Activated T-cell treated with anti-CD3 and anti-CD28 coated beads, Interleukin-2, amount 50 U/mL, for 72 hours (primary cell): ENCODE data around the gene COPE. TPM values are rescaled to one million over a fixed set of nuclear protein-coding genes. Genes with fewer than 3 reads are reported as not detected.

Experiments
- ATAC-seq, 2 donors: fragments of 150-1000 bp; cut with Tn5 transposase; replicated peaks in 1 of 2; 2 replicates each; pipeline ENCODE4 v1.10.0; 2021; ENCODE audit warnings: moderate library complexity in 2 of 2, mild to moderate bottlenecking in 1 of 2
- DNase-seq, 2 donors: peaks; one replicate each; pipeline ENCODE4 v3.0.0; 2021 to 2022; ENCODE audit warnings: mixed read lengths in 1 of 2
- H3K27ac Mint-ChIP-seq: one replicate; pipeline ENCODE4 v1.8.0; 2022; ENCODE audit warnings: mild to moderate bottlenecking, moderate library complexity, mixed read lengths
- H3K27me3 Mint-ChIP-seq: one replicate; pipeline ENCODE4 v1.8.0; 2022; ENCODE audit warnings: low read depth, mixed read lengths
- H3K36me3 Mint-ChIP-seq, 2 donors: one replicate each; pipeline ENCODE4 v1.8.0; 2022; ENCODE audit warnings: mixed read lengths in 2 of 2, mild to moderate bottlenecking in 1 of 2; ENCODE audit not compliant: insufficient read depth in 2 of 2
- H3K4me1 Mint-ChIP-seq: one replicate; pipeline ENCODE4 v1.8.0; 2022; ENCODE audit warnings: low read depth, mixed read lengths
- H3K4me3 Mint-ChIP-seq, 2 donors: one replicate each; pipeline ENCODE4 v1.8.0; 2022; ENCODE audit warnings: mild to moderate bottlenecking in 2 of 2, mixed read lengths in 2 of 2, moderate library complexity in 2 of 2
- H3K9me3 Mint-ChIP-seq, 2 donors: one replicate each; pipeline ENCODE4 v1.8.0; 2022; ENCODE audit warnings: mixed read lengths in 2 of 2
- total RNA-seq, 2 donors: library from RNA; stranded (reverse); gene quantifications; one replicate each; pipeline ENCODE4 v1.2.3, GENCODE V29; 2022

Gene COPE
- total RNA-seq, 2 donors from 2014 or later: 191 to 222 TPM

DNA sequence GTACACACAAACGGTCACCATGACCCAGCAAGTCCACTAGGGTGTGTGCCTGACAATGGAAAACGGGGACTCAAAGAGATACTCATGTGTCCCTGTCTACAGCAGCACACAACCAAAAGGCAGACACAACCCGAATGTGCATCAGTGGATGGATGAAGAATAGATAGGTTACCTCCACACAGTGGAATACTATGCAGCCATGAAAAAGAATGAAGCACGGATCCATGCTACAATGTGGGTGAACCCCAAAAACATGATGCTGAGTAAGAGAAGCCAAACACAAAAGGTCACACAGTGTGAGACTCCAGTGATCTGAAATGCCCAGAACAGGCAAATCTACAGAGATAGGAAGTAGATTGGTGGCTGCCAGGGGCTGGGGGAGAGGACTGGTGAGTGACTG lies 32.2 kb downstream of the COPE start:
- Mint-ChIP-seq H3K9me3 (no peaks in the 10 kb centered on the region), H3K4me1 (no peaks in the 10 kb centered on the region), H3K4me3 (no peak overlapping the region), H3K27me3 (peaks cover 6% of the 10 kb centered on the region), H3K36me3 (no peaks in the 10 kb centered on the region), H3K27ac (no peak overlapping the region)
- ATAC-seq (no peak), DNase-seq (no peak)

DNA sequence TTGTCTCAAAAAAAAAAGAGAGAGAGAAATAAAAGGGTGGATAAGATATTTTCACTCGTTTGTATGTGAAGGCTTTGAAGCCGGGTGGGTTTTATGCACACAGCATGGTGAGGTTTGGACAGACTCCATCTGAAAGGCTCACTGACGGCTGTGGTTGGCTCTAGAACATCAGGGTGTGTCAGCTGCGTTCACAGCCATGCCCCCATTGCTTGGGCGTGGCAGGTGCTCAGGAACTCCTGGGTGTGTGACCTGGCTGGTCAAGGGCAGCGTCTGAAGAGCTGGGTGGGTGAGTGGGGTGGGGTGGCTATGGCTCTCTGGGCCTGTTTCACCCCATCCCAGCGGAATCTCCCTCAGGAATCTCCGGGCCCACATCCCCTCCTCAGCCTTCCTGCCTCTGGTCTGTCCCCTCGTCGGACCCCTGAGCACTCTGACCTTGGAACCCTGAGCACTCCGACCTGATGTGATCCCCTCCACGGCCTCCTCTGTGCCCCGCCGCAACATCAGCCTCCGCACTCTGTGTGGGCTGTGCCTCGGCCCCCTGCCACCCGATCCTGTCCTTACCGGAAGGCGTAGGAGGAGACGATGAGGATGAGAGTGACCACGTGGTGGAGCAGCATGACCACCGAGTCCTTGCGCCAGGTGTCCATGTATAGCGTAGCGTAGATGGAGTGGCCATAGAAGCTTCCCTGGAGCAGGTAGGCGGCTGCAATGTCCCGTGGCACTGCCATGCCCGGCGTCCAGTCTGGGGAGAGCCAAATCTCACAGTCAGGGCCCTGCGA lies 35.5 kb downstream of the COPE start:
- H3K27me3 Mint-ChIP-seq: peaks cover 6% of the 10 kb centered on the region
- DNase-seq (no peak), ATAC-seq (no peak)
- no peak overlapping the region for H3K27ac Mint-ChIP-seq
- no peaks in the 10 kb centered on the region for H3K4me1 Mint-ChIP-seq
- no peaks in the 10 kb centered on the region for H3K9me3 Mint-ChIP-seq
- no peak overlapping the region for H3K4me3 Mint-ChIP-seq
- H3K36me3 Mint-ChIP-seq: no peaks in the 10 kb centered on the region

DNA sequence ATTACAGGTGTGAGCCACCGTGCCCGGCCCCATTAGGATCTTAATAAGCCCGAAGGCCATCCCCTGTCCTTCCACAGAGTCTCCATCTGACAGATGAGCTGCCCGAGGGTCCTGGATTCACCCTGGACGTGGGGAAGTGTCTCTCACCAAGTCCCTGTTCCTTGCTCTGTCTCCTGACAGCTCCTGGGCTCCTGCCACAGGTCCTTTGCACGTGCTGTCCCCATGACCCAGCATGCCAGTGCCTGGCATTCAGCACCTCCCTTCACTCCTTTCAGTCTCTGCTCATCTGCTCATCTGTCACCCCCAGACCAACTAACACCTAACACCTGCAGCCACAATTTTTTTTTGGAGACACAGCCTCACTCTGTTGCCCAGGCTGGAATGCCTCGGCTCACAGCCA lies 37.7 kb downstream of the COPE start:
- Mint-ChIP-seq H3K36me3 (no peaks in the 10 kb centered on the region), H3K4me1 (no peaks in the 10 kb centered on the region)

DNA sequence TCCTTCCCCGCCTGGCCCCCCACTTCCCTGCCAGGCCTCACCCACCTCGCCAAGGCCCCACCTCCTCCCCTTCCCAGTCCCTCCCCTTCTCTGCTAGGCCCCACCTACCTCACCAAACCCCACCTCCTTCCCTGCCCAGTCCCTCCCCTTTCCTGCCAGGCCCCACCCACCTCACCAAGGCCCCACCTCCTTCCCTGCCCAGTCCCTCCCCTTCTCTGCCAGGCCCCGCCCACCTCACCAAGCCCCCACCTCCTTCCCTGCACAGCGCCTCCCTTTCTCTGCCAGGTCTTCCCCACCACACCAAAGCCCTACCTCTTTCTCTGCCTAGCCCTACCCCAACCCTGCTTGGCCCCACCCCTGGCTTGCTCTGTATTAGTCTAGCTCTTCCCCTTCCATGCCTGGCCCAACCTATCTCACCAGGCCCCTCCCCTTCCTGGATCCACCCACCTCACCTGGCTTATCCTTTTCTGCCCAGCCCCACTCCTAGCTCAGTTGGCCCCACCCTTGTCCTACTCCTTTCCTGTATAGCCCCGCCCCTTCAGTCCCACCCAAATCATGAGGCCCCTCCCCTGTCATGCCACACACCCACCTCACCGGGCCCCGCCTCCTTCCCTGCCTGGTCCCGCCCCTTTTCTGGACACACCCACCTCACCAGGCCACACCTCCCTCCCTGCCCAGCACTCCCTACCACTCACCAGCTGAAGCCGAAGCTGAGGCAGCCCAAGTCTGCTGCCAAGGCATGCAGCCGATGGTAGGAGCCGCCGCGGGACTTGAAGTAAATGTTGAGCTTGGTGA lies 39.4 kb downstream of the COPE start:
- Mint-ChIP-seq H3K4me1 (no peaks in the 10 kb centered on the region), H3K9me3 (no peaks in the 10 kb centered on the region), H3K36me3 (no peaks in the 10 kb centered on the region), H3K4me3 (no peak overlapping the region), H3K27ac (no peak overlapping the region), H3K27me3 (no peaks in the 10 kb centered on the region)
- DNase-seq (peak in 1 of 2 donors; percentile 31), ATAC-seq (peak; percentile 48 to 54)

More for the DNA sequence above, 37.7 kb downstream of the COPE start:
- no peaks in the 10 kb centered on the region for H3K27me3 Mint-ChIP-seq
- H3K9me3 Mint-ChIP-seq: no peaks in the 10 kb centered on the region
- no peak for ATAC-seq
- H3K27ac Mint-ChIP-seq: no peak overlapping the region
- no peak overlapping the region for H3K4me3 Mint-ChIP-seq
- no peak for DNase-seq

DNA sequence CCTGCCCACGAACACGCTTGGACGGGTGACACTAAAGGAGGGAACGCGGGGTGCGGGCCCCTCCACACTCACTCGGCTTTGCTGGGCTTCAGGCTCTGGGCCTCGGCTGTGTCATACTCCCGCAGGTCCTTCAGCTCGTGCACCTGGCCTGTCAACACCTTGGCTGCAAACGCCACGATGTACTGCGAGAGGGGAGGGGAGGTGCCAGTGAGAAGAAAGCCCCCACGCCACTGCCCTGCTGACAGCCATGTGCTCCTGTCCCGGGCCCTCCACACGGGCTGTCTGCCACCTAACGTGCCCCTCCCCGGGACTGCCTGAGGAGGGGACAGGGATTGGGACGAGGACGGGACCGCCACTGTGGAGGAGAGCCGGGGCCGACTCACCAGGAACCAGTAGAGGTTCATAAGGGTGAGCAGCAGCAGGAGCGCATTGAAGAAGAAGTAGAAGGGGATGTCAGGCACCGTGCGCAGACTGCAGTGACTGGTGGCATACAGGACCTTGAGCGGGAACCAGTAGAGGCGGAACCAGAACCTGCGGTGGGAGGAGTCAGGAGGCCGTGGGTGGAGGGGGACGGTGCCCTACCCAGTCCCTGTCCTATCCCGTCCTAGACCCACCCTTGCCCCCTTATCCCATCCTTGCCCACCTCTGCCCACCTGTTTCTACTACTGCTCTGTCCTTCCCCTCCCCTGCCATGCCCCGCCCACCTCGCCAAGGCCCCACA lies 40.2 kb downstream of the COPE start:
- no peak overlapping the region for H3K27ac Mint-ChIP-seq
- no peaks in the 10 kb centered on the region for H3K36me3 Mint-ChIP-seq
- no peaks in the 10 kb centered on the region for H3K4me1 Mint-ChIP-seq
- DNase-seq (no peak), ATAC-seq (peak; percentile 6 to 17)
- H3K4me3 Mint-ChIP-seq: no peak overlapping the region
- H3K9me3 Mint-ChIP-seq: no peaks in the 10 kb centered on the region
- H3K27me3 Mint-ChIP-seq: no peaks in the 10 kb centered on the region

DNA sequence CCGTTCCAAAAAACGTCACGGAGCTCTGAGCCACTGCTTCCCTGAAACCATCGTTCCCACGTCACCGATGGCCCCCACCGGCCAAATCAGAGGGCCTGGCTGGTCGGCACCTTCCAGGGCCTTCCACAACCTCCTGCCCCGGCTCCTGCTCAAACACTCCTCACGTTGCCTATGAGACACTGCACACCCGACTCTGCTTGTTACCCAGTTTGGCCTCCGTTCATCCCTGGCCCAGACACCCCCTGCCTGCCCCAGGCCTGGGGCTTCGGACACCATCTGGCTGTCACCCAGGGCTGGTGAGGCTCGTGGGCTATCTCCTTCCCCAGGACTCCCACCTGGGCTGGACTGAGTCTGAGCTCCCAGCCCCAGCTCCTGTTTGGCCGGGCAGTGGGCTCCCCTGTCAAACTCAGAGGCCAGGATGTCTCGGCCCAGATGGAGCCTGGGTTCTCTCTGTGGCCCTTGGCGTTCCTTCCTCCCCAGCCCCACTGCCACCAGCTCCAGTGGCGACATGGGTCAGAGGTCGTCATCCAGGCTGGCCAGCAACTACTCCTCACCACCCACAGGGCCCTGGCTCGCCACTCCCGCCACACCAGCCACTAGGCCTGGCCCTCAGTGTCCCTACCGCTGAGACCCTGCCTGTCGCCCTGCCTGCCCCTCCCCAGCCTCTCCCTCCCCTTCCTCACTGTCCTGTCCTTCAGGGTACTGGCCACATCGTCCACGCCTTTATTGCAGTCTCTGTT lies 41.0 kb downstream of the COPE start:
- no peaks in the 10 kb centered on the region for H3K27me3 Mint-ChIP-seq
- H3K36me3 Mint-ChIP-seq: no peaks in the 10 kb centered on the region
- DNase-seq (no peak), ATAC-seq (no peak)
- H3K4me1 Mint-ChIP-seq: no peaks in the 10 kb centered on the region
- H3K4me3 Mint-ChIP-seq: no peak overlapping the region
- no peaks in the 10 kb centered on the region for H3K9me3 Mint-ChIP-seq
- H3K27ac Mint-ChIP-seq: no peak overlapping the region

DNA sequence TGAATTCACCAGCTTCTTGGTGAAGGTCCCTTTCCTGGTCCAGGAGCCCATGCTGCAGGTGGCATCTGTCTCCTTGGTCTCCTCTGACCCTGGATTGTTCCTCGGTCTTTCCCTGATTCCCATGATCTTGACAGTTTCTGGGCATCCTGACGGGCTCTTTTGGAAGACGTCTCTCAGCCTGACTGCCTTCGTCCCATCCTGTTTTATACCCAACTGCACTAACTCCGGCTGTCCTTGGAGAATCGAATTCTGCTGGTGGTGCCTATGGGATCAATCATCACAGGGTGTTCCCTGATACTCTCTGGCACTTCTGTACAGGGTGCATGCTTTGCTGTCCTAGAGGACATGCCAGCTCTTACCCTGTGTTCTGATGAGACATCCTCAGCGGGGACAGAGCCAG lies 42.3 kb downstream of the COPE start:
- ATAC-seq: no peak
- H3K27me3 Mint-ChIP-seq: peaks cover 1% of the 10 kb centered on the region
- no peak overlapping the region for H3K4me3 Mint-ChIP-seq
- no peaks in the 10 kb centered on the region for H3K36me3 Mint-ChIP-seq
- peaks cover 2% of the 10 kb centered on the region for H3K4me1 Mint-ChIP-seq
- no peak overlapping the region for H3K27ac Mint-ChIP-seq
- H3K9me3 Mint-ChIP-seq: no peaks in the 10 kb centered on the region
- DNase-seq: no peak

DNA sequence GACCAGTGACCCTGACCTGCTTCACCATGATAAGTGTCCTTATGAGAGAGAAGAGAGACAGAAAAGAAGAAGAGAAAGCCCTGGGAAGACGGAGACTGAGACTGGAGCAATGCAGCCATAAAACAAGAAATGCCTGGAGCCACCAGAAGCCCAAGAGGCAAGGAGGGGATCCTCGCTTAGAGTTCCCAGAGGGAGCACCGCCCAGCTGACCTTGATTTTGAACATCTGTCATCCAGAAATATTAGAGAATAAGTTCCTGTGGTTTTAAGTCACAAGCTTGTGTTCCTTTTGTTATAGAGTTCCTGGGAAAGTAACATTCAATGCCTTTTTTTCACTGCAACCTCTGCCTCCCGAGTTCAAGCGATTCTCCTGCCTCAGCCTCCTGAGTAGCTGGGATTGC lies 43.5 kb downstream of the COPE start:
- DNase-seq (no peak), ATAC-seq (no peak)
- Mint-ChIP-seq H3K4me1 (peaks cover 13% of the 10 kb centered on the region), H3K4me3 (no peak overlapping the region), H3K27me3 (peaks cover 13% of the 10 kb centered on the region), H3K27ac (no peak overlapping the region), H3K36me3 (no peaks in the 10 kb centered on the region), H3K9me3 (no peaks in the 10 kb centered on the region)

DNA sequence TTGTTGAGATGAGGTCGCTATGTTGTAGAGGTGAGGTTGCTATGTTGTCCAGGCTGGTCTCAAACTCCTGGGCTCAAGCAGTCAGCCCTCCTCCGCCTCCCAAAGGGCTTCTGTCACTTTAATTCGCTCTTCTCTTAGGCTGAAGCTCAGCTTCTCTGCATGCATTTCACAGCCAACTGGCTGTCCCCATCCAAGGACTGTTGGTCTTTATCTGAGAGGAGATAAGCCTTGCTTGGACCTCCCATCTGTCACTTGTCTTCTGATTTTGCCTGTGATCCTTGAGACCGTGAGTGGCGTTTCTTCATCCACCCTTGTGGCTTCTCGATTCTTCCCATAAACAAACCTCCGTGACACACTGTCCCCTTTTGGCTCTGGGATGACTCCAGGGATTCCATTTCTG lies 47.6 kb downstream of the COPE start:
- no peak for ATAC-seq
- peaks cover 15% of the 10 kb centered on the region for H3K27me3 Mint-ChIP-seq
- no peak overlapping the region for H3K27ac Mint-ChIP-seq
- peaks cover 0 to 3% of the 10 kb centered on the region in 2 donors for H3K36me3 Mint-ChIP-seq
- H3K4me1 Mint-ChIP-seq: peaks cover 15% of the 10 kb centered on the region
- H3K9me3 Mint-ChIP-seq: no peaks in the 10 kb centered on the region
- no peak for DNase-seq
- no peak overlapping the region for H3K4me3 Mint-ChIP-seq

DNA sequence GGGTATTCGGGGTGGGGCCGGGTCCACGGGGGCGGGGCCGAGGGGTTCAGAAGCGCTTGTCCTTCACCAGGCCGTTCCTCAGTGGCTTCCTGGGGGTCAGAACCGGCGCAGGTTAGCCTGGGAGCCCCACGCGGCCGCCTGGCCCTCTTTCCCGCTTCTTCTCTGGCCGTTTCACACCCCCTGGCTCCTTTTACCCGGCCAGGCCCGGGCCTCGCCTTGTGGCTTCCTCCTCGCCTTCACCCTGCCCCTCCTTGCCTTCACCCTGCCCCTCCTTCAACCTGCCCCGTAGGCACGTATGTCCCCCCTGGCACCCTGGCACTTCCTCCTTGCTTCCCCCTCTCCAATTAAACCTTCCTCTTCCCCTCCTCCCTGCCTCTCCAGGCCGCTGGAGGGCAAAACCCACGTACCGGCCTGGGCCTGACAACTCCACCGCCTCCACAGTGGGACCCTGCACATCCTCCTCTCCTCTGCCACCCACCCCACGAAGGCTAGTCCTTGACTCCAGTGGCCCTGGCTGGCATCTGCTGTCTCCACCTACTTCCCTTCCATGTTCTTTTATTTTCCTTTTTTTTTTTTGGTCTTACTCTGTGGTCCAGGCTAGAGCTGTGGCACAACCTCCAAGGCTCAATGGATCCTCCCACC lies 48.5 kb downstream of the COPE start:
- H3K4me3 Mint-ChIP-seq: no peak overlapping the region
- peaks cover 15% of the 10 kb centered on the region for H3K27me3 Mint-ChIP-seq
- no peaks in the 10 kb centered on the region for H3K9me3 Mint-ChIP-seq
- DNase-seq: no peak
- H3K4me1 Mint-ChIP-seq: peaks cover 20% of the 10 kb centered on the region
- H3K27ac Mint-ChIP-seq: peak overlapping the region; percentile 27
- peaks cover 0 to 3% of the 10 kb centered on the region in 2 donors for H3K36me3 Mint-ChIP-seq
- ATAC-seq: no peak

DNA sequence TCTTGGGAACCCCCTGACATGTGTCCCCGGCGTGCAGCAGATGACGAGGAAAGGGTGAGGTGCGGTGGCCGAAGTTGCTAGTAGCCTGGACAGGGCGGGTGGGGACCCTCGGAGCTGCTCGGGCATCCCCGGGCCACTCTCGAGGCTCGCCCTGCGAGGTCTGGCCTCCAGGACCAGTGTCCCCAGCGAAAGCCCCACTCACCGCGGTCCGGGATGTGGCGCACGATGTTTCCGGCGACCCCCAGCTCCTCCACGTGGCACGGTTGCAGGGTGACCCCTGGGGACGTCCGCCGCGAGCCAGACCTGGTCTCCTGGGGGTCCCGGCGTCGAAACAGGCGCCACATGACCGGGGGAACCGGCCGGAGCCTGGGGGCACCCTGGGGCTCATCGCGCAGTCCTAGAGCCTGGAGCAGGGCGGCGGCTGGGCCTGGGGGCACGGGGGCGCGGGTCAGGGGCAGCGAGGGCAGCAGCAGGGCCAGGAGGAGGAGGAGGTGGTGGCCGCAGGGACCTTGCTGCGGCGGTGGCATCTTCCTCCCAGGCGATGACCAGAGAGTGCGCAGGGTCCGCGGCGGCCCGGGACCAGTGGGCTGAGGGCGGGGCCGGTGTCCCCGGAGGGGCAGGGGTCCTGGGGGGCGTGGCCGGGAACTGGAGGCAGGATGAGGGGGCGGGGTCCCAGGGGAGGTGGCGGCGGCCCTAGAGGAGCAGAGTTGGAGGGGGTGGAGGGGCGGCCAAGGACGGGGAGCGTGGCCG lies 49.2 kb downstream of the COPE start:
- ATAC-seq (no peak), DNase-seq (no peak)
- no peak overlapping the region for H3K27ac Mint-ChIP-seq
- peaks cover 15% of the 10 kb centered on the region for H3K27me3 Mint-ChIP-seq
- no peaks in the 10 kb centered on the region for H3K9me3 Mint-ChIP-seq
- peaks cover 0 to 3% of the 10 kb centered on the region in 2 donors for H3K36me3 Mint-ChIP-seq
- H3K4me1 Mint-ChIP-seq: peaks cover 20% of the 10 kb centered on the region
- no peak overlapping the region for H3K4me3 Mint-ChIP-seq
